BJ (cell line): ENCODE data around the gene PDE4D. TPM values are rescaled to one million over a fixed set of nuclear protein-coding genes. Genes with fewer than 3 reads are reported as not detected.

ENCODE experiments used
- CTCF ChIA-PET: fragments of 350-600 bp; formaldehyde crosslinking; extraction: SDS; loops from one replicate; lab custom pipeline; 2021; ENCODE audit warnings: antibody characterized with exemption, inconsistent platforms; lab: Yijun Ruan, JAX
- POLR2A ChIA-PET: fragments of 300-600 bp; sonication (Branson Sonifier 250); formaldehyde crosslinking; extraction: SDS; loops from one replicate; lab custom pipeline; 2021; ENCODE audit warnings: antibody characterized with exemption; lab: Charles Lee
- DNase-seq: peaks from one replicate; pipeline ENCODE4 v3.0.0-alpha.2; 2011; ENCODE audit warnings: low read depth
- H3K27me3 ChIP-seq: 2 replicates; pipeline ENCODE4 v1.6.0; 2011; ENCODE audit warnings: low read length; ENCODE audit not compliant: control insufficient read depth, insufficient read depth
- H3K36me3 ChIP-seq: 2 replicates; pipeline ENCODE4 v1.5.1; 2011; ENCODE audit warnings: low read length; ENCODE audit not compliant: control insufficient read depth, insufficient read depth
- H3K4me3 ChIP-seq: 2 replicates; pipeline ENCODE4 v1.5.1; 2011; ENCODE audit warnings: low read depth, mild to moderate bottlenecking, control low read depth, low read length
- polyA plus RNA-seq: library from polyadenylated mRNA; depleted of rRNA; stranded (reverse); fragments of >200 nt; gene quantifications from 2 replicates; pipeline ENCODE4 v1.2.3, GENCODE V29; 2011
- TF ChIP-seq, protein P1 (sequence below): IDR thresholded peaks from 2 replicates; pipeline ENCODE4 v1.5.1; 2011; ENCODE audit warnings: low read depth, mild to moderate bottlenecking, control low read depth, inconsistent platforms, low read length, moderate library complexity; ENCODE audit not compliant: insufficient read depth

The PDE4D gene
- polyA plus RNA-seq, 1 experiment: 2.8 TPM

DNA sequence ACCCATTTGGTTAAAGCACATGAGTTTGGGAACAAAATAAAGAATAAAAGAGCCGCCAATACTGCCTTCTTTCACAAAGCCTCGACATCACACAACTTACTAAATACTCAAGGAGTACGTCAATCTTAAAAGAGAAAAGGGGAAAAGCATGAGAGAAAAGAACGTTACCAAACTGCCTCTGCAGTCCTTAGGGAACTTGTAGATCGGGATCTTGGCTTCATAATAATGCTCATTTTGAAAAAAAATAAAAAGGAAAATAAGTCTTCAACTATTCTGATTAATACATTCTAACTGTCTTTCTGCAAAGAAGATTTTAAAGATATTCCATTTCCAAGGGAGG lies 618.4 kb downstream of the PDE4D start:
- DNase-seq: no peak
- ChIA-PET POLR2A (interaction anchor here (0.6 kb wide), 1 partner anchor 99 kb away, joined by 15 read pairs; no protein-coding TSS in a partner anchor), CTCF (no interaction called here)
- Histone ChIP-seq H3K4me3 (no peak overlapping the region), H3K27me3 (peaks cover 1% of the 10 kb centered on the region; the same call in 1 of the 2 replicates), H3K36me3 (no peaks in the 10 kb centered on the region)
- TF ChIP-seq, protein P1, sequence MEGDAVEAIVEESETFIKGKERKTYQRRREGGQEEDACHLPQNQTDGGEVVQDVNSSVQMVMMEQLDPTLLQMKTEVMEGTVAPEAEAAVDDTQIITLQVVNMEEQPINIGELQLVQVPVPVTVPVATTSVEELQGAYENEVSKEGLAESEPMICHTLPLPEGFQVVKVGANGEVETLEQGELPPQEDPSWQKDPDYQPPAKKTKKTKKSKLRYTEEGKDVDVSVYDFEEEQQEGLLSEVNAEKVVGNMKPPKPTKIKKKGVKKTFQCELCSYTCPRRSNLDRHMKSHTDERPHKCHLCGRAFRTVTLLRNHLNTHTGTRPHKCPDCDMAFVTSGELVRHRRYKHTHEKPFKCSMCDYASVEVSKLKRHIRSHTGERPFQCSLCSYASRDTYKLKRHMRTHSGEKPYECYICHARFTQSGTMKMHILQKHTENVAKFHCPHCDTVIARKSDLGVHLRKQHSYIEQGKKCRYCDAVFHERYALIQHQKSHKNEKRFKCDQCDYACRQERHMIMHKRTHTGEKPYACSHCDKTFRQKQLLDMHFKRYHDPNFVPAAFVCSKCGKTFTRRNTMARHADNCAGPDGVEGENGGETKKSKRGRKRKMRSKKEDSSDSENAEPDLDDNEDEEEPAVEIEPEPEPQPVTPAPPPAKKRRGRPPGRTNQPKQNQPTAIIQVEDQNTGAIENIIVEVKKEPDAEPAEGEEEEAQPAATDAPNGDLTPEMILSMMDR: no peak

- CTCF ChIA-PET: no interaction called here
- H3K36me3 ChIP-seq: no peaks in the 10 kb centered on the region
- peaks cover 1% of the 10 kb centered on the region; the same call in 1 of the 2 replicates for H3K27me3 ChIP-seq
- POLR2A ChIA-PET: no interaction called here
- no peak overlapping the region for H3K4me3 ChIP-seq
- TF ChIP-seq, protein P1: no peak
- DNase-seq: no peak
Observed at GRCh38 chr5:59274106-59274636, 619.4 kb downstream of the PDE4D start.

DNA sequence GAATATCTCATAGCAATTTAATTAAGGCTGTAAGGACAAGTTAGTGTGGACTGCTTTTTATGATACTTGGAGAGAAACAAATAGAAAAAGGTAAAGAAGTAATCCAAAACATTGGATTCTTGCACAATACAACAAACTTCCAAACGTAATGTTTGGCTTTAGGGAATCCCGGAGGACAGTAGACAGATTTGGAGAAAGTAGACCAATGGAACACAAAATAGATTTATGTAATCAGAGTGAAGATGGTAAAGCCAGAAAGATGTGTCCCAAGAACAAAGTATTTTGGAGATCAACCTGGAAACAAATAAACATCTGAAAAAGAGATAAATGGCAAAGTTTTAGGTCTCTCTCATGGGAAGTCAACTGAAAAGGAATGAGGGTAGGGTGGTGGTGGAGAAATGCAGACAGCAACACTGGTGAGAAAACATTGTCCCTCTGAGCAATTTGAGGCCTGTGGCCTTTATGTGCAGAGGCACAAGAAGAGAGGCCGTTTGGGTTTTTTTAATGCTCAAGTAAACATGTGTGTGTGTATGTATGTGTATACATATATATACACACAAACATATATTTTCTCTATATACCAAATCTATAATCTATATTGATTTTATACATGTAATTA lies 620.6 kb downstream of the PDE4D start:
- POLR2A ChIA-PET: no interaction called here
- Histone ChIP-seq H3K27me3 (peaks cover 1% of the 10 kb centered on the region; the same call in 1 of the 2 replicates), H3K4me3 (no peak overlapping the region), H3K36me3 (no peaks in the 10 kb centered on the region)
- CTCF ChIA-PET: interaction anchor here (0.5 kb wide), 1 partner anchor 30 kb away, joined by 3 read pairs; no protein-coding TSS in a partner anchor
- TF ChIP-seq, protein P1: no peak
- DNase-seq: no peak

DNA sequence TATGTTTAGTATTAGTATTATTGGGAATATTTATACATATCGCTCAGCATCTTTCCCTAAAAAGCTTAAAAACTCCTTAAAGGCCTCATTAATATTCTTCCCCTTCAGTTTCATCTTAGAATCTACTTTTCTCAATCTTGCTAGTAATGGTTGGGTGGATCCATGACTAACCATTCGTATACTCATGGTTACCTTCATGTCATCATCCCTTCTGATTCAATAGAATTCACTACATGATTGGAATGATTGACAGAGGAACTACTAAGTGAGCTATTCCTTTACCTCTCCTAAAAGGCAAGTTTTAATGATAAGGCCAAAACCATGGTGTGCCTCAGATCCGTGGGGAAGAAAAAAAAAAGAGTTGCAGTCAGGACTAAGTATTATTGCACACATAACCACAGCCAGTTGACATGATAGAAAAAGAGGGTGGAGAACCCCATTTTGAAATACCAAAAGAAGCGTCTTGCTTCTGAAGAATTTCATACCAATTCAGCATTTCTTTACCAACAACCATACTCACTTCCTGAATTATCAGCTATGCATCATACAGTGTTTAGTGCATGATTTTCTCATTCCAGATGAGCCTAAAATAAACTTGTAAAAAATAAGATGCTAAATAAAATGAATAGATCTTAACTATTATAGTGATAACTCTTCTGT lies 624.6 kb downstream of the PDE4D start:
- H3K4me3 ChIP-seq: no peak overlapping the region
- no peaks in the 10 kb centered on the region for H3K36me3 ChIP-seq
- CTCF ChIA-PET: no interaction called here
- DNase-seq: no peak
- H3K27me3 ChIP-seq: no peaks in the 10 kb centered on the region
- POLR2A ChIA-PET: no interaction called here
- TF ChIP-seq, protein P1: no peak

- ChIA-PET POLR2A (no interaction called here), CTCF (interaction anchor here (0.8 kb wide), 2 partner anchors 45 to 122 kb away, joined by 3 read pairs; no protein-coding TSS in a partner anchor)
- DNase-seq: no peak
- no peaks in the 10 kb centered on the region for H3K27me3 ChIP-seq
- TF ChIP-seq, protein P1: no peak
- H3K4me3 ChIP-seq: no peak overlapping the region
- H3K36me3 ChIP-seq: no peaks in the 10 kb centered on the region
Observed at GRCh38 chr5:59267033-59267432, 626.5 kb downstream of the PDE4D start.
